Left ventricle myocardium inferior (tissue), 1 donor: Measurements from ENCODE around the gene RBFOX1. TPM values are rescaled to one million over a fixed set of nuclear protein-coding genes. Genes with fewer than 3 reads are reported as not detected.

Source experiments
- DNase-seq: peaks from one replicate; pipeline ENCODE4 v3.0.0-alpha.2; 2020
- H3K27ac ChIP-seq: fragments of 200-600 bp; replicated peaks from 2 replicates; pipeline ENCODE4 v1.8.0; 2021
- H3K27me3 ChIP-seq: fragments of 200-600 bp; 2 replicates; pipeline ENCODE4 v1.8.0; 2021; ENCODE audit warnings: low read depth
- H3K36me3 ChIP-seq: fragments of 200-600 bp; 2 replicates; pipeline ENCODE4 v1.8.0; 2021
- H3K4me1 ChIP-seq: fragments of 200-600 bp; 2 replicates; pipeline ENCODE4 v1.8.0; 2021
- H3K4me3 ChIP-seq: fragments of 200-600 bp; 2 replicates; pipeline ENCODE4 v1.8.0; 2021; ENCODE audit warnings: mild to moderate bottlenecking, moderate library complexity
- H3K9me3 ChIP-seq: fragments of 200-600 bp; replicated peaks from 2 replicates; pipeline ENCODE4 v1.8.0; 2021
- CTCF ChIP-seq: fragments of 200-600 bp; IDR thresholded peaks from 2 replicates; pipeline ENCODE4 v1.8.0; 2021; ENCODE audit warnings: antibody characterized with exemption, mild to moderate bottlenecking, borderline replicate concordance
- intact Hi-C: fragments of 100-400 bp; cut with micrococcal nuclease; formaldehyde crosslinking; loops from one replicate; pipeline ENCODE4 v1.11.0; 2022
- total RNA-seq: library from RNA; stranded (reverse); fragmentation: NEBNext Ultra II Directional; extraction: Animal tissue kit (Norgen Biotek cat#: 25700); gene quantifications from one replicate; pipeline ENCODE4 v1.2.1, GENCODE V29; 2021
- donor health status: DM: no; HTN: yes; CAD: no; lungs with severe emphysema.

RBFOX1 gene
- total RNA-seq, 1 donor from 2014 or later: 71.8 TPM

- H3K9me3 ChIP-seq: no peaks in the 10 kb centered on the region
- TF ChIP-seq CTCF: peak; percentile 70
- DNase-seq: no peak
- H3K36me3 ChIP-seq: no peaks in the 10 kb centered on the region
- intact Hi-C loops: no loop called here
- no peaks in the 10 kb centered on the region for H3K27me3 ChIP-seq
- no peaks in the 10 kb centered on the region for H3K4me1 ChIP-seq
- no peak overlapping the region for H3K4me3 ChIP-seq
- no peak overlapping the region for H3K27ac ChIP-seq
Observed at GRCh38 chr16:7313170-7313569, 19.5 kb upstream of the RBFOX1 start.

GRCh38 chr16:7314163-7314562, 18.5 kb upstream of the RBFOX1 start:
- Histone ChIP-seq H3K4me3 (no peak overlapping the region), H3K36me3 (no peaks in the 10 kb centered on the region), H3K4me1 (no peaks in the 10 kb centered on the region), H3K27ac (no peak overlapping the region), H3K27me3 (no peaks in the 10 kb centered on the region), H3K9me3 (no peaks in the 10 kb centered on the region)
- intact Hi-C loops: no loop called here
- no peak for TF ChIP-seq CTCF
- DNase-seq: no peak

GRCh38 chr16:7315813-7316212, 16.8 kb upstream of the RBFOX1 start:
- H3K27me3 ChIP-seq: no peaks in the 10 kb centered on the region
- intact Hi-C loops: no loop called here
- no peaks in the 10 kb centered on the region for H3K36me3 ChIP-seq
- no peaks in the 10 kb centered on the region for H3K9me3 ChIP-seq
- no peak for TF ChIP-seq CTCF
- H3K4me1 ChIP-seq: no peaks in the 10 kb centered on the region
- no peak for DNase-seq
- H3K4me3 ChIP-seq: no peak overlapping the region
- H3K27ac ChIP-seq: peak overlapping the region; percentile 33

- H3K36me3 ChIP-seq: no peaks in the 10 kb centered on the region
- H3K27ac ChIP-seq: peak overlapping the region; percentile 38
- H3K27me3 ChIP-seq: no peaks in the 10 kb centered on the region
- no peak for DNase-seq
- no peaks in the 10 kb centered on the region for H3K4me1 ChIP-seq
- H3K9me3 ChIP-seq: no peaks in the 10 kb centered on the region
- intact Hi-C loops: no loop called here
- no peak overlapping the region for H3K4me3 ChIP-seq
- TF ChIP-seq CTCF: no peak
Observed at GRCh38 chr16:7316281-7316888, 16.3 kb upstream of the RBFOX1 start.

GRCh38 chr16:7317982-7318381, 14.7 kb upstream of the RBFOX1 start:
- no peak overlapping the region for H3K27ac ChIP-seq
- TF ChIP-seq CTCF: no peak
- no peaks in the 10 kb centered on the region for H3K9me3 ChIP-seq
- intact Hi-C loops: no loop called here
- no peaks in the 10 kb centered on the region for H3K4me1 ChIP-seq
- no peaks in the 10 kb centered on the region for H3K27me3 ChIP-seq
- H3K36me3 ChIP-seq: no peaks in the 10 kb centered on the region
- DNase-seq: no peak
- H3K4me3 ChIP-seq: no peak overlapping the region
